ENCODE measurements around the gene MRPS22.
"Not testable (repeated sequence)": the region's sequence is repeated elsewhere in the genome, so short reads cannot be mapped to it uniquely, and the experiment has no call there.

MRPS22 gene

GRCh38 chr3:139396707-139397106 lies 52.9 kb downstream of the MRPS22 start:
- DNase-seq (ENCODE audit: low spot score) = no peak

DNA sequence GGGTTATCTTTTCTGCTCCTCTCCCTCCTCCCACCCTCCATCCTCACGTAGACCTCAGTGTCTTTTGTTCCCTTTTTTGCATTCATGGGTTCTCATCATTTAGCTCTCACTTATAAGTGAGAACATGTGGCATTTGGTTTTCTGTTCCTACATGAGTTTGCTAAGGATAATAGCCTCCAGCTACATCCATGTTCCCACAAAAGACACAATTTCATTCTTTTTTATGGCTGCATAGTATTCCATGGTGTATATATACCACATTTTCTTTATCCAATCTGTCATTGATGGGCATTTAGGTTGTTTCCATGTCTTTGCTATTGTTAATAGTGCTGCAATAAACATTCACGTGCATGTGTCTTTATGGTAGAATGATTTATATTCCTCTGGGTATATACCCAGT lies 57.3 kb downstream of the MRPS22 start:
- DNase-seq (ENCODE audit: low spot score) = not testable (repeated sequence)
